ENCODE measurements around the gene NRL.

NRL gene

GRCh38 chr14:24042746-24043145 lies 72.0 kb downstream of the NRL start:
- Histone ChIP-seq H3K79me2 (ENCODE audit: insufficient read depth, low read length) (no peaks in the 10 kb centered on the region), H4K20me1 (ENCODE audit: insufficient read depth, low read length) (no peaks in the 10 kb centered on the region), H3K9me2 (ENCODE audit: low read depth, low read length) (no peaks in the 10 kb centered on the region), H3K27ac (ENCODE audit: low read depth, low read length, poor library complexity, severe bottlenecking) (no peak overlapping the region), H3F3A (ENCODE audit: insufficient read depth, low read length) (no peaks in the 10 kb centered on the region), H3K27me3 (ENCODE audit: insufficient read depth, low read length) (no peaks in the 10 kb centered on the region; the same call in 1 of the 2 replicates), H3K9ac (ENCODE audit: low read length) (no peak overlapping the region), H3K36me3 (ENCODE audit: insufficient read depth, low read length) (no peaks in the 10 kb centered on the region), H3K4me3 (ENCODE audit: low read depth, low read length, poor library complexity, severe bottlenecking) (no peak overlapping the region), H3K4me1 (ENCODE audit: insufficient read depth, low read length, severe bottlenecking) (no peaks in the 10 kb centered on the region), H3K4me2 (ENCODE audit: low read length) (no peak overlapping the region), H2AFZ (ENCODE audit: low read length) (no peak overlapping the region), H3K9me3 (ENCODE audit: low read length) (no peaks in the 10 kb centered on the region)
- no peak for TF ChIP-seq CTCF (IDR thresholded peaks at IDR 0.05; ENCODE audit: low read length)

DNA sequence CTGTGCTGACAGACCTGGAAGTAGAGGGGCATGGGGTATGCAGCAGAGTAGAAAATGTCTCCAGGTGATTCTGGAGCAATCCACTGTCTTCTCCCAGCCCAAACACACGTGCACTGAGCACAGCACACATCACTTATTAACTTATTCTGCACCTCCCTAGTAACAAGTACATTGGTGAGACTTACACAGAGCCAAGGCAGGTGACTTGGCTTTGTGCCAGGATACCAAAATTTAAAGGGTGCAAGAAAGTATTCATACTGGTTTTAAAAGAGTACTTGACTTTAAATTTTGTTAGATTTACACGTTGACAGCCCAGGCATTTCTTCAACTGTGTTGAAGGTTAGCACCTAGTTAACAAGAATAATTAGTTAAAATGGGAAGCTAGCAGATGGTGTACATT lies 74.1 kb downstream of the NRL start:
- H2AFZ ChIP-seq (ENCODE audit: low read length), result no peak overlapping the region
- peaks cover 14% of the 10 kb centered on the region for H3K4me1 ChIP-seq (ENCODE audit: insufficient read depth, low read length, severe bottlenecking)
- H3K9me2 ChIP-seq (ENCODE audit: low read depth, low read length), result no peaks in the 10 kb centered on the region
- H3K9ac ChIP-seq (ENCODE audit: low read length), result no peak overlapping the region
- H3K27ac ChIP-seq (ENCODE audit: low read depth, low read length, poor library complexity, severe bottlenecking), result no peak overlapping the region
- no peaks in the 10 kb centered on the region for H3F3A ChIP-seq (ENCODE audit: insufficient read depth, low read length)
- no peaks in the 10 kb centered on the region for H3K36me3 ChIP-seq (ENCODE audit: insufficient read depth, low read length)
- no peak overlapping the region for H3K4me2 ChIP-seq (ENCODE audit: low read length)
- no peaks in the 10 kb centered on the region for H4K20me1 ChIP-seq (ENCODE audit: insufficient read depth, low read length)
- no peaks in the 10 kb centered on the region for H3K9me3 ChIP-seq (ENCODE audit: low read length)
- H3K79me2 ChIP-seq (ENCODE audit: insufficient read depth, low read length), result no peaks in the 10 kb centered on the region
- H3K4me3 ChIP-seq (ENCODE audit: low read depth, low read length, poor library complexity, severe bottlenecking), result no peak overlapping the region
- H3K27me3 ChIP-seq (ENCODE audit: insufficient read depth, low read length), result no peaks in the 10 kb centered on the region; the same call in 1 of the 2 replicates
- no peak for TF ChIP-seq CTCF (IDR thresholded peaks at IDR 0.05; ENCODE audit: low read length)
- TF ChIP-seq EZH2 (IDR thresholded peaks at IDR 0.05; ENCODE audit: borderline replicate concordance, low read length), result no peak

DNA sequence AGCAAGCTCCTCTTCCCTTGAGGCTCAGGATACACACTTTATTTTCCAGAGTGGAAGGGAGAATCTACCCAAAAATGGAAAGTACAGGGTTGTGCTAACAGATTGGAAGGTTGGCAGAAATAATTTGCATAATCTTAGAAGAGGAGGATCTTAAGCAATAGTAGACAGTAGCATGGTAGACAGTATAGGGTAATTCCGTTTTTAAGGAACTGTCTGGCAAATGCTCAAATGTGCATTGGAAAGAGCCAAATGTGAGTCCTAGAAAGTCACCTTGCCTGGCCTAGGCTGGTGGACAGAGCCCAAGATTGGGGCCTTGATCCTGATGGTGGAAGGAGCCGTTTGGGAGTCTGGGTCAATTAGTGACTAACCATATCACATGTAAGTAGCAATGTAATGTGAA lies 76.1 kb downstream of the NRL start:
- Histone ChIP-seq H3K27ac (ENCODE audit: low read depth, low read length, poor library complexity, severe bottlenecking) (no peak overlapping the region), H3K27me3 (ENCODE audit: insufficient read depth, low read length) (no peaks in the 10 kb centered on the region; the same call in 1 of the 2 replicates), H2AFZ (ENCODE audit: low read length) (no peak overlapping the region), H3K4me3 (ENCODE audit: low read depth, low read length, poor library complexity, severe bottlenecking) (no peak overlapping the region), H3K9ac (ENCODE audit: low read length) (no peak overlapping the region), H3K36me3 (ENCODE audit: insufficient read depth, low read length) (no peaks in the 10 kb centered on the region), H3K4me2 (ENCODE audit: low read length) (no peak overlapping the region), H3K9me3 (ENCODE audit: low read length) (no peaks in the 10 kb centered on the region), H3K4me1 (ENCODE audit: insufficient read depth, low read length, severe bottlenecking) (peaks cover 14% of the 10 kb centered on the region), H3F3A (ENCODE audit: insufficient read depth, low read length) (no peaks in the 10 kb centered on the region), H4K20me1 (ENCODE audit: insufficient read depth, low read length) (no peaks in the 10 kb centered on the region), H3K79me2 (ENCODE audit: insufficient read depth, low read length) (no peaks in the 10 kb centered on the region), H3K9me2 (ENCODE audit: low read depth, low read length) (no peaks in the 10 kb centered on the region)
- TF ChIP-seq EZH2 (IDR thresholded peaks at IDR 0.05; ENCODE audit: borderline replicate concordance, low read length) (no peak), CTCF (IDR thresholded peaks at IDR 0.05; ENCODE audit: low read length) (no peak)
